ENCODE results near the gene NOS1AP.
"Not testable (repeated sequence)": the region's sequence is repeated elsewhere in the genome, so short reads cannot be mapped to it uniquely, and the experiment has no call there.

Gene NOS1AP

DNA sequence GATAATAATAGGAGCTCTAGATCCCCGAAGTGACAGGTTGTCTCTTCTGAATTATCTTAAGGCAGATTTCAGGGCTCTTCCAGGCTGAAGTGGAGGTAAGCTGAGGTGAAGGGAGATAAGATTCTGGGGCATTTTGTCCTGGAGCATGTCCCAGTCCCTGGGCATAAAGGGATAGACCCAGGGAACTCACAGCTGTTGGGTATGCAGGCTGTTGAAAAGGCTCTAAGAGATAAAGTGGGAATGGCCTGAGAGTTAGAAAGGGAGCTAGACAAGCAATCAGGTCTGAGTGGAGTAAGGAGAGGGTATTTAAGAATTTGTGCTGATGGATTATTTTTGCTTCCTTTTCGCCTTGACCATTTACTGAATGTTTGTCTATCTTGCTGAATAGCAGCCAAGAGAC is 123.7 kb downstream of the NOS1AP start:
- DNase-seq (ENCODE audit: low read depth in 2 of 2) = no peak

DNA sequence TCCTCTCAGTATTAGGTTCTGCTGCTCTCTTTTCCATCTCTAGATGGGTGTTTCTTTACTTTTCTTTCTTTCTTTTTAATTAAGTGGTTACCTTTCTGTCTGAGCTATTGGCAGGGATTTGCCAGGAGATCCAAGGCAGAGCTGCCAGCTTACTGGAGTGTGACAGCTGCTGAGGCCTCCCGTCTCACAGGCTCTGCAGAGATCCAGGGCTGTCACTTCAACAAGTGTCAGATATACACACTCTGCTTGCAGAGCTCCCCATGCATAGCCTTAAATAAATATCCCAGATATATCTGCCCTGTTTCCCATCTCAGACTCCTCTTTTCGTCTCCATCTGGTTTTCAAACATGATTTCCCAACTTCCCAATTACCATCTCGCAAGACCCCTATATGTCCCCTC is 124.3 kb downstream of the NOS1AP start:
- no peak for DNase-seq (ENCODE audit: low read depth in 2 of 2)

DNA sequence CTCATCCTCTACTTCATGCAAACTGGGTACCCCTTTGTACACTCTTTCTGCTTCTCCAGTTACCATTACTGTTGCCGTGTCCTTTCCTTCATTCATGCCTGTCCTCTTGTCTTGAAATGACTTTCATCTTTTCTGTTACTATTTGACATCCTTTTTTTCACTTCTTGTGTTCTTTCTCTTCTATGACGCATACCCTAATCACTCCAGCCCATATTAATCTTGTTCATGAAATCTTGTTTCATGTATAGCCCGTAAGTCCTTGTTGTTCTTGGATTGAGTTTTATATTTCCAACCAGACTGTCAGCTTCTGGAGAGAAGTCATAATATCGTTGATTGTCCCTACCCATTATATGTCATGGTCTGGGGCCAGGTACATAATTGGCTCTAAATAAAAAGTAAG is 126.1 kb downstream of the NOS1AP start:
- no peak for DNase-seq (ENCODE audit: low read depth in 2 of 2)

DNA sequence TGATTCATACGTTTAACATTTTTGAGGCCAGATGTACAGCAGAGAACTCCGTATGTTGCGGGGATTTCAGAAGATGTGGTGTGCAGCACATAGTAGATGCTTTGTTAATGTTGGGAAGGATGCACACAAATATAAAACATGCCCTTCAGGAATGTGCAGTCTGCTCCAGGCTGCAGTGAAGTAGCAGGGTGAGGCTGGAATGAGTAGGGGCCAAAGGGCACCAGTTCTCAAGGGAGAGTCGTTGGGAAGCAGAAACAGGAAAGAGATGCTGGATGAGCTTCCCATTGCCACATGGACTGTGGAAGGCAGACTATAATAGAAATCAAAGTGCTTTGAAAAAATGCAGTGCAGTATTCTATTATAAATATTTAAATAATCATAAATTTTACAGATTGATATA is 126.9 kb downstream of the NOS1AP start:
- DNase-seq (ENCODE audit: low read depth in 2 of 2) = no peak

DNA sequence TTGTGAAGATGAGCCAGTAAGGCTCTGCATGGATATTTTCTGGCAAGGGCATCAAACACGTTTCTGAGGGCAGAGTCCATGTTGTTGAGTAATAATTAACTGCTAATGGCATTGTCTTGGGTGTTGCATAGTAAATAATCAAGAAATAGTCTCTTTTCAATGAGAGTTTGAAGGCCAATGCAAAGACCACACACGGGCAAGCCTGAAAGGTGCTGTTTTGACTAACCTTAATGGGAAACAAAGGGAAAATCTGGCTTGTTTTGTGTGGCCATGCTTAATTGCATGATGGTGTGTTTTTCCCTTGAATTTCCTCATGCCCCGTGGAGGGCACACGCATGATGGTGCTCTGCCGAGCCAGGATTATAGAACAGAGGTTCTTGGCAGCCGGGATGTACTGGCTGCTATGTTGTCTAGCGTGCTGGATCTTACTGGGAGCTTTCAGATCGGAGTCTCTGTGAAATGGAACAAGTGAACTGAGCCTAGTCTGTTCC is 127.6 kb downstream of the NOS1AP start:
- no peak for DNase-seq (ENCODE audit: low read depth in 2 of 2)

DNA sequence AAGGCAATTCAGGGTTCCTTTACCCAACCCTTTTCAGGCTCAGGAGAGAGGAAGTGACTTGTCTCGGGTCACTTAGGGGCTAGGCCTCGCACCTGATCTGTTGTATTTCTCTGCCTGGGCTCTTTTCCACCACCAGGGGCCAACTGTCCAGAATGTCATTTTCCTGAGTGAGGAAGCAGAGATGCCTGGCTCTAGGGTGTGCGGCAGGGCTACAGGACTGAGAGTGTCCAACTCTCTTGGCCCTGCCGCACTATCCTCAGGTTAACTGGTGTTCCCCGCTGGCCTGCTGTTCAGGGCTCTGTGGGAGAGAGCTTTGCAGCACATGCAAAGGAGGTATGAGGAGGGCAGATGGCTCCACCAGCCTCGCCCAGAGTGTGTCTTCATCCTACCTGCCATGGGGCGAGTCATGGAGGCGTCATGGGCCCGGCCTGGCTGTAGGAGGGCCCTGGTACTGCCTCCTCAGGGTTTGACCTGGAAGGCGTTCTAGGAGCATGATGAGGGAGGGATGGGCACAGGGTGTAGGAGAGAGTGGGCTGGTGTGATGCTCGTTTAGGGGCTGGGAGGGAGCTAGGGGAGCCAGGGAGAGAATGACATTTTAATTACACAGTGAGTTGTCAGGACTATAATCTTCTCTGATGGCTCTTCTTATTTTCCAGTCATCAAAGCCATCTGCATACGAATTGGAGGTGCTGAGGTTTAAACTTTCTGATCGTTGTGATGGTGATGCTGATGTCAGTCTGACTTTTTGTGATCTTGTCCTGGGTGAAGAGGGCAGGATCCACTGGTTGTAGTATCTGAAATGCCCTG is 128.3 kb downstream of the NOS1AP start:
- no peak for DNase-seq (ENCODE audit: low read depth in 2 of 2)

DNA sequence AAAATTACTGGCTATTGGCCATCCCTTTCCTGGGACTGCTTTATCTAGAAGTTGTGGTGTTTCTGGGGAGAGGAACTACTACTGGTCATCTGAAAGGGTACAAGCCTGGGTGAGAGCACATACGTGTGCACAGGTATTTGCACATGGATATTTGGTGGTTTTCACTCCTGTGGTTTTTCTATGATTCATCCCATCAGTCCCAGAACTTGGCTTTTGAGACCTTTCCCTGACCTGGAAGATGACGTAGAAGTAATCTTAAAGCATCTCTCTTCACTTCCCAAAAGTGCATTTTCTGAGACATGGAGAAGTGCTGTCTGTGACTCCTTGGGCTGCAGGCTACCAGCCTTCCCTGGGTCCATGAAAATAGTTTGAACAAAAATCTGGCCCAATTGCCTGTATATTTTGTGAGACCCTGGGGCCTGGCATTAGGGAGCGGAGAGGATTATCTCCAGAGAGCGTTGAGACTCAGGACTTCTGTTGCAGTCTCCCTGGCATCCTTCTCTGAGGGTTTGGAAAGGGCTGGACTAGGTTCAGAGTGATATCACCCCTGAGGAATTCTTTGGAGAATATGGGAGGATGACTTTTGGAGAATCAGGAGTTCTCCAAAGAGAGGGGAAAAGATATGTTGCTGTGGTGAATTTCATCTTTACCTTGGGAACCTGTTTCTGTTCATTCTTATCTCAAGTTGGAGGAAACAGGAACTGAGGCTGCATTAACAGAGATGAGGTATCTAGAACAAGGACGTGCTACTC is 130.8 kb downstream of the NOS1AP start:
- DNase-seq (ENCODE audit: low read depth in 2 of 2) = no peak

DNA sequence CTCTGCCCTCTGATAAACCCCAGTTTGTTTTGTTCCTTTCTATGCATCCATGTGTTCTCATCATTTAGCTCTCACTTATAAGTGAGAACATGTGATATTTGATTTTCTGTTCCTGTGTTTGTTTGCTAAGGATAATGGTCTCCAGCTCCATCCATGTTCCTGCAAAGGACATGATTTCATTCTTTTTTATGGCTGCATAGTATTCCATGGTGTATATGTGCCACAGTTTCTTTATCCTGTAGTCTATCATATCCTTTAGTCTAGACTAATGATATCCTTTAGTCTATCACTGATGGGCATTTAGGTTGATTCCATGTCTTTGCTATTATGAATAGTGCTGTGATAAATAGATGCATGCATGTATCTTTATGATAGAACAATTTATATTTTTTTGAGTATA is 131.6 kb downstream of the NOS1AP start:
- DNase-seq (ENCODE audit: low read depth in 2 of 2) = not testable (repeated sequence)

DNA sequence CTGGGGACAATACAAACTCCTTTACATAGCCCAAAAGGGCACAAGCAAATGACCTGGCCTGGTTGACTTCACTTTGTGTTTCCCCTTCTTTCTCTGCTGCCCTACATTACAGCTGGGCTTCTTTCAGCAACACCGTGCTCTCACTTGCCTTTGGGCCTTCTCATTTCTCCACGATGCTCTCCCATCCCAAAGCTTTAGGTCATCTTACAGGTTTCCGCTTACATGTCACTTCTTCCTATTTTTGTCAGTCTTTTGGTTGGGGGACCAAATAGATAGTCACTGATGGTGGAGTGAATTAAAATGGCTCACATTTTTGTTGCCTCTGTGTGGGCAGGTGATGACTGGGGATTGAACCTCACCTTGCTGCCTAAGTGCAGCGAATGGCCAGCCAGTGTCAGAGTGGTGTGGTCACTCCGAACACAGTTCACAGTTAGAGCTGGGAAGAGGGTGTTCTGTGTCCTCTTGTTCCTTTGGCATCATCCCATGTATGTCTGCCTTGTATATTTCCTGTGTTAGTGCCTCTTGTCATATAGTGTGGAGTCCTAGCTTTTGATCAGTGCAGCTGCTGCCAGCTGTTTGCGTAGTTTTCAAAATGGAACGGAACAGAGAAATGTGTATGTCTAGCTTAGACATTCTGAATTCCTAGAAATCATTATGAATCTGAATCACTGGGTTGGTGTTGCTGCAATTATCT is 134.8 kb downstream of the NOS1AP start:
- no peak for DNase-seq (ENCODE audit: low read depth in 2 of 2)

DNA sequence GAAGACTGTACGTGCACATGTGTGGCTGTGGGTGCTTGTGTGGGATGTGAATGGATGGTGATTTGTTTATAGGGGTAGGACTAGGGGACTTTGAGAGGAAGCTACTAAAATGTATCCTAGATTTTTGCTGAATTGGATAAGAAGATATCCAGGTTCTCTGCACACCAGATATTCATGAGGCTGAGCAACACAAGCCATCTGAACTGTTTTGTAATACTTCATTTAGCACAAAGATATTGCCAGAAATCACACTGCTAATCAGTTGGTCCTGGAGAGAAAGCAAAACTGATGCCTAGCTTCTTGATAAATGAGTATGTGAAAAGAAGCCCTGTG is 135.3 kb downstream of the NOS1AP start:
- no peak for DNase-seq (ENCODE audit: low read depth in 2 of 2)

DNA sequence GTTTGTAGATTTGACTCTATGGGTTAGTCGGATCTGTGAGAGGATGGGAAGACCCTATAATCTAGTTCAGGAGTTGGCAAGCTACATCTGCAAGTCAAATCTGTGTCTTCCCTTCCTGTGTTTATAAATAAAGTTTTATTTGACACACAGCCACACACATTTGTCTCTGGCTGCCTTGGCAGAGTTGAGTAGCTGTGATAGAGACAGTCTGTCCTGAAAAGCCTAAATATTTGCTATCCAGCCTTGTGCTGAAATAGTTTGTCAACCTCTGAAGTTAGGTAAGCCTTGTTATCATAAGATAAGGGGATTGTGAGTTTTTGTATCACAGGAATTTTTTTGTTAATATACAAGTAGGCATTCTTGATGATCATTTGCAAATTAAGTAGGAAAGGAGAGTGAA is 136.8 kb downstream of the NOS1AP start:
- DNase-seq (ENCODE audit: low read depth in 2 of 2) = no peak

DNA sequence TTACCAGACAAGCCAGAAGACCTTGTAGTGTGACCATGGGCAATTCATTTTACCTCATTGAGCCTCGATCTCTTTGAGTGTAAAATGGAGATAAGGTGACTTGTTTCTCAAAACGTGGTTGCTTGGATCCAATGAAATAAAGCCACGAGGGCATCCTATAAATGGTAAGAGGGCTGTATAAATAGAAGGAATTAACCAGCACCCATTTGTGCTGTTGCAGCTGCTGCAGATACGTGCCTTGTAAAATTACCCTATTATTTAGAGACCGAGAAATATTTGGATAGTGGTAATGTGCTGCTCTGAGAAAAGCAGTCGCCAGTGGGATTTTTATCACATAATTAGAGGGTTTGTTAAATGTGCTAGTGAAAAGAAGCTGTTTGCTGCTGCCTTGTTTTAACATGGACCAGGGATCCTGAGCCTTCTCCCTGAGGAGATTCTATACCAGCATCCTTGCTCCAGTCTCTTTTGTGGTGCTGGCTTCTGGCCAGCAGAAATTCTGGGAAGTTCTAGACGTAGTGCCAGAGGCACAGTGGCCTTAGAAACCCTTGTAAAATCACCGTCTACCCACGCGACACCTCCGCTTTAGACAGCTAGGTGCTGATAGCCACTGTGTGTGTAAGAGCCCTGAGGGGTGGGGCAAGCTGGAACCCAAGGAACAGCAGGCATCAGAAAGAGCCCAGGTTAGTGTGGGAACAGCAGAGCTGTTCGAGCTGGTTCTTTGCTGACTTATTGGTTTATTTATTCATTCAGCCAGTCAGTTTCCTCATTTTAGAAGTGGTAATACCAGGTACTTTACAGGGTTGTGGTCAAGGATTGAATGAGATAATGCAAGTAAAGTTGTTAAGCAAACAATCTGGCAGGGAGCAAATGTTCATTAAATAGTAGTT is 137.5 kb downstream of the NOS1AP start:
- no peak for DNase-seq (ENCODE audit: low read depth in 2 of 2)

DNA sequence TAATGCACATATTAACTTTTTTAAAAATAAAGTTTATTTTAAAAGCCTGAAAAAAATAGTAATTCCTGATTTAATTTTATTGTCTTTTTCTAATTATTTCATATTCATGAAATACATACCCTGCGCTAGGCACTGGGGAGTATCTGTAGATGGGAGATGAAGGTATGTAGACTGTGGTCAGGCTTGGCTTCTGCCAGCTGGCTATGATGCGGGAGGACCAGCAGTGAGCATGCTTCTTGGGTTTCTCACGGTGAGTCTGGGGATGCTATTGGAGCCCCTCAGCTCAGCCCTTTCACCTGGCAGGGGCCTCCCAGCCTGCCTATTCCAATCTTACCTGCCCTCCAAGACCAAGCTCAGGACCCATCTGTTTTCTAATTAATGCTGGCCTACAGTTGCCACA is 138.4 kb downstream of the NOS1AP start:
- DNase-seq (ENCODE audit: low read depth in 2 of 2) = no peak

DNA sequence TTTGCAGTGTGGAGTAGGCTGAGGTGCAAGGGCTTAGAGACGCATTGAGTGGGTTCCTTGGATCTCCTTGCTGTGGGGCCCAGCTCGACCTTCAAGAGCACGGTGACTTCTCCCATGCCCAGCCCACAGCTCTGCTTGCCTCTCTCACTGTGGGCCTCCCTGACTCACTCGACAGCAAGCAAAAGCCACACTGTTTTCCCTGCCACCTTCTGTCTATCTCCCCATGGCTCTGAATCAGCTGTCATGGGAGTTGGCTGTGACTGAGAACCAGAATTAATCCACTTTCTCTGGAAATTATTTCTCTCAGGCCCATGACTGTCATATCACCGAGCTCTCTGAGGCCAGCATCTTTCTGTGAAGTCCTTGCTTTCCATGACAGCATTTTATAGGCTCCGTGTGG is 140.7 kb downstream of the NOS1AP start:
- DNase-seq (ENCODE audit: low read depth in 2 of 2) = no peak

DNA sequence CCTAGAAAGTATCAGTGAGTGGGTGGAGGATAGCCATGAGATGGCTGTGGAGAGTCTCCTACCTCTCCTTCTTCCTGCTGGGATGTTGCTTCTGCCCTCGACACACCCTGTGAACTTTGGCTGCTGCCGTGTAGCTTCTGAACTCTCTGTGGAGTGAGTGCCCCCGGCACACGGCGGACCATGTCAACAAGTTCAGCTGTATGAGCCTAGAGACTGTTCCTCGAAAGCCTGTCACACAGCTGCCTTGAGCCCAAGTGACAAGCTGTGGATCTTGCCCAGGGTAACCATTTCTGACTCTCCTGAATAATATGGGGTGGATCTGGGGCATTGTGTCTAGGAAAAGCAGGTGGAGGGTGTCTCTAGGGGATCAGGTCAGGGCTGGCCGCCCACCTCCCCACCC is 143.2 kb downstream of the NOS1AP start:
- DNase-seq (ENCODE audit: low read depth in 2 of 2) = no peak

DNA sequence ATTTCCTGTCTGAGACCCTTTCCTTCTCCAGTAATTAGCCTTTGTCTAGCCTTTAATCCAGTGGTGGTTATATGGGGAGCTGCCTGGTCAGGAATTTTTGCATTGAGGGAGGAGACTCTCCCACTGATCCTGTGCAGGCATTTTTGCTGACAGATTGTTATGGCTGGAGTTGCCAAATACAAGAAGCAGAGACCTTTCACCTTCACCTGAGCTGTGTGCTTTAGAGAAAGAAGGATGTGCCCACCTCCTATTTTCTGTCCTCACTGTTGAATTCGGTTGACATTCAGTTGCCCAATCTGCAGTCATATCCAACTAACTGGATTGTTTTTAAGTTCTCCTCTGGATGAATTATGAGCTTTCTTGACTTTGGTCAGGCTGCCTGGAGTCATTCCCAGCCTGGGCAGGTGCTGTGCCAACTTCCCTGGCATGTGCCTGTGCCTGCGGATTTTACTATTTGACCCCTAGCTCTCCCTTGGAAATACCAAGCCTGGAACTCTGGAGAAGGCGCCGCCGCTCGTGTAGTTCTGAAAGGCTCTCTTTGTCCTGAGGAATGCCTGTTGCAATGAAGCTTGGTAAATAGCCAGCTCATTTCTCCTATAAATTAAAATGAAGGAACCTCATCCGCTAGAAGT is 143.9 kb downstream of the NOS1AP start:
- DNase-seq (ENCODE audit: low read depth in 2 of 2) = no peak

DNA sequence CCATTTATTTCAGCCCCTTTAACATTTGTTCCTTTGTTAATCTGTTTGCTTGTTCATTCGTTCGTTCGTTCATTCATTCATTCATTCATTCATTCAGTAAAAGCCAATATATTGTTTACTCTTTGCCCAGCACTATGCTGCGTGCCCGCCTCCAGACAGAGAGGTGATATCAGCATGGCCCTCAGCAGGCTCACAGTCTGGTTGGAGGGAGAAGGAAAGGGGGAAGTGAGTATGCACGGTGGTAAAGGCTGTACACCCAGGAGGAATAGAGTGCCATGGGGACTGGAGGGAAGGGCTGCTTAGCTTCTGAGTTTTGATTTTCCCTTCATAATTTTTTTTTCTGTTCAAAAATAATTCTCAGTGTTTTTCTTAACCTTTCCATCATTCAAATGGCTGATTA is 144.7 kb downstream of the NOS1AP start:
- DNase-seq (ENCODE audit: low read depth in 2 of 2) = no peak

DNA sequence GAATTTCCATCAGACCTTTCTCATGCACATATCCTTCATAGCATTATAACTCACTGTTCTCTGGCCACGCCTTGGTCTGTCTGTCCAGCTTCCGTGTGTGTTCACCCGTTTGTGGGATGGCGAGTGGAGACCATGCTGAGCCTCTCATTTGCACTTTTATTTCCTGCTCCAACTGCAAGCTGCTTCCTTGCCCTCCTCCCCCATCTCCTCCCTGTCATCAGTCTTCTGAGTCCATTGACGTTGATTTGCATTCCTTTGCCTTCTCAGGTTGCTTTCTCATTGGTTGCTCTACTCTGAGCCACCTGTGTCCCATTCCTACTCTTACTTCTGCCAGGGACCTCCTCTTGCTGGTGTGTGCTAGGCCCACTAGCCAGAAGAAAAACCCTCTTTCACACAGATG is 146.4 kb downstream of the NOS1AP start:
- DNase-seq (ENCODE audit: low read depth in 2 of 2) = no peak

DNA sequence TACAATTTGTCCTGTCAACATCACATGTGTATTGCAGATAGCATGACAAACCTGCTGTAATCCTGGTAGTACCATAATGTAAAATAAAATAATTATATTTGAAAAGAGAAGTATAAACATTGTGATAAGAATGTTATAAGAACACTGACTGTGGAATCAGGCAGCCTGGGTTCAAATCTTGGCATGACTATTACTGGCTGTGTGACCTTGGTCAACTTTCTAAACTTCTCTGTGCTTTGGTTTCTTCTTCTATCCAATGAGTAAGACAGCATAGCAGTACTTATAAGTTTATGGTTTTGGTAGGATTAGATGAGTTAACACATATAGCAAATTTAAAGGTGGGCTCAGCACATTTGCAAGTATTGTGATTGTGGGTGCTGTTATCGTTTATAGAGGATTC is 147.1 kb downstream of the NOS1AP start:
- no peak for DNase-seq (ENCODE audit: low read depth in 2 of 2)

DNA sequence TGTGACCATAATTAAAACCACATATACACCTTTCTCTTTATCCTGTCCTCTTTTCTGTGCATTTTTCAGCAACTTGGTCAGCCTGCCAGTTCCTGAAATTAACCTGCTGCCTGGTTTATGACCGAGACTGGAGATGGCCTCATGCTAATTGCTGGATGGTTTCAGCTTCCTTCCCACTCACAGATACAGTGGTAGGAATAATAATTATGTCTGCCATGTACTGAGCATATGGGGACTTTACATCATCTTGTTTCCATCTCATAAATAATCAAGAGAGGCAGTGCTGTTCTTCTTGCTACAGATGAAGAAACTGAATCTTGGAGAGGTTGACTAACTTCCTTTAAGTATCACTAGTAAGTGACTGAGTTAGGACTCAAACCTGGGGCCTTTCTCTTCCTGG is 148.2 kb downstream of the NOS1AP start:
- no peak for DNase-seq (ENCODE audit: low read depth in 2 of 2)

DNA sequence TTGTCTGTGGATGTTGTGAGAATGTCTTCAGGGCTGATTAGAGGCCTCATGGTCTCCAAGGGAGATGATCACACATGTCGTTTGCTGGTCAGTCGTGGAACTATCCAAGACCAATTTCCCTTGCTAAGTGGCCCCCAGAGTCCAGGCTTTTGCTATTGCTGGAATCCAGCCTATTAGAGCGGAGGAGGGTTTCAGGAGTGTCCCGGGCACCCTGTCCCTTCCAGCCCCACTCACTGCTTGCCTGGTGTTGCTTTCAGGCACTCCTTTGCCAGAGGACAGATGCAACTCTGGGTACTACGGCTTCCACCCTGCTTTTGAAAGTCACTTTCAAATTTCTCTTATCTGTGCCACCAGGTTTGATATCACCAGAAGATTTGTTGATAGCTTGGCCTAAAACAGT is 149.1 kb downstream of the NOS1AP start:
- no peak for DNase-seq (ENCODE audit: low read depth in 2 of 2)
